Right kidney (tissue), 1 donor: ENCODE data around the gene FZD2.
"Not testable (repeated sequence)": the region's sequence is repeated elsewhere in the genome, so short reads cannot be mapped to it uniquely, and the experiment has no call there.

Experiments used
- DNase-seq: peaks from one replicate; pipeline ENCODE4 v3.0.0-alpha.2; 2016

The FZD2 gene

GRCh38 chr17:44543905-44544523, 13.3 kb upstream of the FZD2 start:
- DNase-seq, result no peak

GRCh38 chr17:44546671-44547606, 10.3 kb upstream of the FZD2 start:
- DNase-seq, result no peak

GRCh38 chr17:44547625-44548267, 9.5 kb upstream of the FZD2 start:
- peak; percentile 68 for DNase-seq

GRCh38 chr17:44548376-44549230, 8.7 kb upstream of the FZD2 start:
- DNase-seq, result no peak

GRCh38 chr17:44549686-44550085, 7.6 kb upstream of the FZD2 start:
- DNase-seq, result no peak

DNA sequence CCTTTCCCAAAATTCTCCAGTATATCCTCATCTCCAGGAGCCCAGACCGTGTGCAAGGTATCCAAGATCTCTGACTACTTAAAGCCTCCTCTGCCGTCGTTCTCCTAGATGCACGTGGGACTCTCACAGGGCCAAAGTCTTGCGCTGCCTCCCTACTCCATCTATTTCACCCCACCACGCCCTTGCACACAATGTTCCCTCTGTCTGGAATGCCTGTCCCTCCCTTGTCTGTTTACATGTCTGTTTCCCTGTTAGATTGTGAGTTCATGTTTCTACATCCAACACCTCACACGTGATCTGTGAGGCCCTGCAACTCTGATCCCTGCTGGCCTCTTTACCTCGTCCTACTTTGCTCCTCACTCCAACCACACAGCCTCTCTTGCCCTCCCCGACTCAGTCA, 4.9 kb upstream of the FZD2 start:
- DNase-seq, result no peak

- no peak for DNase-seq
Observed at GRCh38 chr17:44555099-44555498, 2.2 kb upstream of the FZD2 start.

DNA sequence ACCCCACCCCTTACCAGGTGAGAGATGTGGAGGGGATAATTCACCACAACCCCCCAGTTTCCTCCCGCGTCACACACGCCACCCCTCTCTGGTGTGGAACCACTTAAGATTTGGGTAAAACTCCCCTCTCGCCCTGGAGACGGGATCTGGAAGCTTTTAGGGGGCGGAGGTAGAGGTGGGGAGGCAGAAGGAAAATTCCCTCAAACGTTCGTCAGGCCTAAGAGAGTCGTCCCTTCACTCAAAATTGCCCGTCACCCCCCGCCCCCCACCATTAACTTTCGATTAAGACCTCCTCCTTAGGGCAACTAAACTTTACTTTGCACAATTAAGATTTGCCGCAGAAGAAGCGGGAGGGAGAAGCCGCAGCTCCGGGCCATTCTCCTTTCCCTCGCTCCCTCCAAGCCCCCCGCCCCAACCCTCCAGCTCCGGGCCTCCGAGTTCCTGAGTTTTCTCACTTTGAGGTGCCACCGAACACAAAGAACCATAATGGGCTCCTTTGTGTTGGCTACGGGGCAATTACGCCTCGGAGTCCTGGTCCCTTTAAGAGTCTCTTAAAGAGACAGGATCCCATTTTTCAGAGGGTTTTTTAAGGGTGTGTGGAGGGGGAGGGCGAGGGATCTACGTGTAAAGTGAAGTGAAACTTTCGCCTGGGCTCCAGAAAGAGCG, 985 bp upstream of the FZD2 start:
- DNase-seq, result peak; percentile 81

- peak; percentile 88 for DNase-seq
Observed at GRCh38 chr17:44557651-44558285, 484 bp downstream of the FZD2 start.

DNA sequence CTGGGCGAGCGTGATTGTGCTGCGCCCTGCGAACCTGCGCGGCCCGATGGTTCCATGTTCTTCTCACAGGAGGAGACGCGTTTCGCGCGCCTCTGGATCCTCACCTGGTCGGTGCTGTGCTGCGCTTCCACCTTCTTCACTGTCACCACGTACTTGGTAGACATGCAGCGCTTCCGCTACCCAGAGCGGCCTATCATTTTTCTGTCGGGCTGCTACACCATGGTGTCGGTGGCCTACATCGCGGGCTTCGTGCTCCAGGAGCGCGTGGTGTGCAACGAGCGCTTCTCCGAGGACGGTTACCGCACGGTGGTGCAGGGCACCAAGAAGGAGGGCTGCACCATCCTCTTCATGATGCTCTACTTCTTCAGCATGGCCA, 1.0 kb downstream of the FZD2 start:
- DNase-seq, result no peak

DNA sequence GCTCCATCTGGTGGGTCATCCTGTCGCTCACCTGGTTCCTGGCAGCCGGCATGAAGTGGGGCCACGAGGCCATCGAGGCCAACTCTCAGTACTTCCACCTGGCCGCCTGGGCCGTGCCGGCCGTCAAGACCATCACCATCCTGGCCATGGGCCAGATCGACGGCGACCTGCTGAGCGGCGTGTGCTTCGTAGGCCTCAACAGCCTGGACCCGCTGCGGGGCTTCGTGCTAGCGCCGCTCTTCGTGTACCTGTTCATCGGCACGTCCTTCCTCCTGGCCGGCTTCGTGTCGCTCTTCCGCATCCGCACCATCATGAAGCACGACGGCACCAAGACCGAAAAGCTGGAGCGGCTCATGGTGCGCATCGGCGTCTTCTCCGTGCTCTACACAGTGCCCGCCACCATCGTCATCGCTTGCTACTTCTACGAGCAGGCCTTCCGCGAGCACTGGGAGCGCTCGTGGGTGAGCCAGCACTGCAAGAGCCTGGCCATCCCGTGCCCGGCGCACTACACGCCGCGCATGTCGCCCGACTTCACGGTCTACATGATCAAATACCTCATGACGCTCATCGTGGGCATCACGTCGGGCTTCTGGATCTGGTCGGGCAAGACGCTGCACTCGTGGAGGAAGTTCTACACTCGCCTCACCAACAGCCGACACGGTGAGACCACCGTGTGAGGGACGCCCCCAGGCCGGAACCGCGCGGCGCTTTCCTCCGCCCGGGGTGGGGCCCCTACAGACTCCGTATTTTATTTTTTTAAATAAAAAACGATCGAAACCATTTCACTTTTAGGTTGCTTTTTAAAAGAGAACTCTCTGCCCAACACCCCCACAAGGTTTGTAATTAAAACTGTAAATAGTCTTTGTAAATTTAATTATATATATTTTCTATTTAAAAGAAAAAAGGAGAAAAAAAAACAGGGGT, 1.7 kb downstream of the FZD2 start:
- DNase-seq, result peak; percentile 75

GRCh38 chr17:44559634-44560554, 2.6 kb downstream of the FZD2 start:
- peak; percentile 65 for DNase-seq

DNA sequence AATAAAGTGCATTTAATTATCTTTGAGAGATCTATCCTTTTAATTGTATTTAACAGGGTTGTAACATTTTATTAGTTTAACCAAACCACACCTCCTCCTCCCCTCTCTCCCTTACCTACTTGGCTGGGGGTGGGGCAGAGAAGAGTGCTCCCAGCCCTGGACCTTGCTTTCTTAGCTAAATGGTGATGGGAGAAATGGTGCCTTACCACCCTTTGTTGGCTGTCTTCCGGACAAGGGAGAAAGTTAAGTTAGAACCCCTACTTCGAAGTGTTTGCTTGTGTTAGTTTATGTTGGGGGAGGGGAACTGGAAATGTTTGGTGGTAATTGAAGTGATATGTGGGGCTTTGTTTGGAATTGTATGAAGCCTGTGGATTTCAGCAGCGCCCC, 3.9 kb downstream of the FZD2 start:
- DNase-seq, result no peak

DNA sequence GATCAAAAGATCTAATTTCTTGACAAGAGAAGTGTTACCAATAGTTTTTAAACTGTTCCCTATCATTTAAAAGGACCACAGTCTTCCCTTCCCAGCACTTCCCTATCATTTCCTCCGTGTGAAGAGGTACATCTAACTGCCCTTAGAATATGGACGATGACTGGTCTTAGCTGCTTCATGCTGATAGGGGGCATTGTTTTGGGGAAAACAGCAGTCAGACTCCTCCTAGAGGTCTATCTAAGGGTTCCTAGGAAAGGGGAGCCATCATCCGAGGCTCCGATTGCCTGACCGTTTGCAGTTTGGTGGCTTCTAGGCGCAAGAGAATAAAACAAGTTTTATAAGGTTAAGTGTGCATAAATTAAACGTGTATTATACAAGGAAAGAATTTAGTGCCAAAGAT, 7.1 kb downstream of the FZD2 start:
- no peak for DNase-seq

- no peak for DNase-seq
Observed at GRCh38 chr17:44565866-44566443, 8.7 kb downstream of the FZD2 start.

DNA sequence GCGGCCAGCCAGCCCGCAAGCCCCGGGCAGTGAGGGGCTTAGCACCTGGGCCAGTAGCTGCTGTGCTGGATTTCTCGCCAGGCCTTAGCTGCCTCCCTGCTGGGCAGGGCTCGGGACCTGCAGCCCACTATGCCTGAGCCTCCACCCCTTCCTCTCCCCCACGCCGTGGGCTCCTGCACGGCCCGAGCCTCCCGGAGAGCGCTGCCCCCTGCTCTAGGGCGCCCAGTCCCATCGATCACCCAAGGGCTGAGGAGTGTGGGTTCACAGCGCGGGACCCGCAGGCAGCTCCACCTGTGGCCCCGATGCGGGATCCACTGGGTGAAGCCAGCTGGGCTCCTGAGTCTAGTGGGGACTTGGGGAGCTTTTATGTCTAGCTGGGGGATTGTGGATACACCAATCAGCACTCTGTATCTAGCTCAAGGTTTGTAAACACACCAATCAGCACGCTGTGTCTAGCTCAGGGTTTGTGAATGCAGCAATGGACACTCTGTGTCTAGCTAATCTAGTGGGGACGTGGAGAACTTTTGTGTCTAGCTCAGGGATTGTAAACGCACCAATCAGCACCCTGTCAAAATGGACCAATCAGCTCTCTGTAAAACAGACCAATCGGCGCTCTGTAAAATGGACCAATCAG, 11.1 kb downstream of the FZD2 start:
- DNase-seq, result not testable (repeated sequence)

DNA sequence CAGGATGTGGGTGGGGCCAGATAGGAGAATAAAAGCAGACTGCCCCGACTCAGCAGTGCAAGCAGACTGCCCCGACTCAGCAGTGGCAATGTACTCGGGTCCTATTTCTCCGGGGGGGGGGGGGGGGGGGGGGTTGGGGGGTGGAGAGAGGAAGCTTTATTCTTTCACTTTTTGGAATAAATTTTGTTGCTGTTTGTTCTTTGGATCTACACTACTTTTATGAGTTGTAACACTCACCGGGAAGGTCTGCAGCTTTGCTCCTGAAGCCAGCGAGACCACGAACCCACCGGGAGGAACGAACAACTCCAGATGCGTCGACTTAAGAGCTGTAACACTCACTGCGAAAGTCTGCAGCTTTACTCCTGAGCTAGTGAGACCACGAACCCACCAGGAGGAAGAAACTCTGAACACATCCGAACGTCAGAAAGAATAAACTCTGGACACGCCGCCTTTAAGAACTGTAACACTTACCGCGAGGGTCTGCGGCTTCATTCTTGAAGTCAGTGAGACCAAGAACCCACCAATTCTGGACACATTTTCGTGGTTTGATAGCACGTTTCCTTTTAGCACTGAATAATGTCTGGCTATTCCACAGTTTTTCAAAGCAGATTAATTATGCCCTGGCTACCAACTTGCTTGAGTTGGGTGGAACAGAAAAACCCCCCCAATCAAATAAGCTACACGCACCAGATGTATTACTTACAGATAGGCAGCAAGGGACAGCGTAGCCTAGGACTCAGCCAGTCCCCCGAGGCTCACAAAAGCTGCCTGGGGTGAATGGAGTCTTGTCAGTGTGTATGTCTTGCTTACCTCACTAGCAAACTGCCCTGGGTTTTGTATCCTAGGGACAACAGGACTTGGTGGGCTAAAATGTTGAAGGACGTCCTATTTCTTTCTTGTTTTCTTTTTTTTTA, 11.9 kb downstream of the FZD2 start:
- DNase-seq, result peak; percentile 54
